Erythroblast (primary cell): ENCODE data around the gene MAGEL2.

ENCODE experiments used
- GATA1 ChIP-seq: IDR thresholded peaks from 2 replicates; pipeline ENCODE4 v1.6.1; 2011; ENCODE audit warnings: low read depth, mild to moderate bottlenecking, control low read depth, low read length, moderate library complexity
- POLR2A ChIP-seq: IDR thresholded peaks from 2 replicates; pipeline ENCODE4 v1.6.1; 2011; ENCODE audit warnings: mild to moderate bottlenecking, low read length

GRCh38 chr15:23629234-23629805 is 18.3 kb downstream of the MAGEL2 start:
- TF ChIP-seq POLR2A (no peak), GATA1 (no peak)
